NCI-H1417 (cell line): ENCODE results near the gene TPX2.
A peak's percentile ranks its signal among the peaks of the same experiment; 100 is the strongest.

ENCODE experiments used
- DNase-seq, 3 experiments: peaks; one replicate each; lab custom pipeline; 2025; lab: John Stamatoyannopoulos, UW

TPX2 gene, protein sequence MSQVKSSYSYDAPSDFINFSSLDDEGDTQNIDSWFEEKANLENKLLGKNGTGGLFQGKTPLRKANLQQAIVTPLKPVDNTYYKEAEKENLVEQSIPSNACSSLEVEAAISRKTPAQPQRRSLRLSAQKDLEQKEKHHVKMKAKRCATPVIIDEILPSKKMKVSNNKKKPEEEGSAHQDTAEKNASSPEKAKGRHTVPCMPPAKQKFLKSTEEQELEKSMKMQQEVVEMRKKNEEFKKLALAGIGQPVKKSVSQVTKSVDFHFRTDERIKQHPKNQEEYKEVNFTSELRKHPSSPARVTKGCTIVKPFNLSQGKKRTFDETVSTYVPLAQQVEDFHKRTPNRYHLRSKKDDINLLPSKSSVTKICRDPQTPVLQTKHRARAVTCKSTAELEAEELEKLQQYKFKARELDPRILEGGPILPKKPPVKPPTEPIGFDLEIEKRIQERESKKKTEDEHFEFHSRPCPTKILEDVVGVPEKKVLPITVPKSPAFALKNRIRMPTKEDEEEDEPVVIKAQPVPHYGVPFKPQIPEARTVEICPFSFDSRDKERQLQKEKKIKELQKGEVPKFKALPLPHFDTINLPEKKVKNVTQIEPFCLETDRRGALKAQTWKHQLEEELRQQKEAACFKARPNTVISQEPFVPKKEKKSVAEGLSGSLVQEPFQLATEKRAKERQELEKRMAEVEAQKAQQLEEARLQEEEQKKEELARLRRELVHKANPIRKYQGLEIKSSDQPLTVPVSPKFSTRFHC

DNA sequence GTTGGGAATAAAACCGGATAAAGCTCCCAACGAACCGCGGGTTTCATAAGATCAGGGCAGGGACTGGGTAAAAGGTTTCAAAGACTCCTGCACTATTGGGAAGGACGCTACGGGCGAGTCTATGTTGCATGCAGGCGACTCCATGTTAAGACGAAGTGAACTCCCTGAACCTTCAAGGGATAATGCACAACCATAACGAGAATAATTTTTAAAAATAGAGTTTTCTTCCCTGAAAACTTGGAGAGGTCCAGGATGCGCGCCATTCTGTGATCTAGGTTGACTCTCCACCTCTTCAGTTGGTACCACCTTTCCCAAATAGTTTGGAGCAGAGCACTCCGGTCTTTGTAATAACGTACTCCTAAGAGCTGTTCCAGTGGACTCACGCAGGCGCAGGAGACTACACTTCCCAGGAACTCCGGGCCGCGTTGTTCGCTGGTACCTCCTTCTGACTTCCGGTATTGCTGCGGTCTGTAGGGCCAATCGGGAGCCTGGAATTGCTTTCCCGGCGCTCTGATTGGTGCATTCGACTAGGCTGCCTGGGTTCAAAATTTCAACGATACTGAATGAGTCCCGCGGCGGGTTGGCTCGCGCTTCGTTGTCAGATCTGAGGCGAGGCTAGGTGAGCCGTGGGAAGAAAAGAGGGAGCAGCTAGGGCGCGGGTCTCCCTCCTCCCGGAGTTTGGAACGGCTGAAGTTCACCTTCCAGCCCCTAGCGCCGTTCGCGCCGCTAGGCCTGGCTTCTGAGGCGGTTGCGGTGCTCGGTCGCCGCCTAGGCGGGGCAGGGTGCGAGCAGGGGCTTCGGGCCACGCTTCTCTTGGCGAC is at the start of gene TPX2:
TSS of gene TPX2 (plus strand) at position 562 of the 821 bp plus-strand sequence. CDS start 18,187 bp downstream, outside the sequence.
- DNase-seq: peak; percentile 97 to 100 (median 98)

DNA sequence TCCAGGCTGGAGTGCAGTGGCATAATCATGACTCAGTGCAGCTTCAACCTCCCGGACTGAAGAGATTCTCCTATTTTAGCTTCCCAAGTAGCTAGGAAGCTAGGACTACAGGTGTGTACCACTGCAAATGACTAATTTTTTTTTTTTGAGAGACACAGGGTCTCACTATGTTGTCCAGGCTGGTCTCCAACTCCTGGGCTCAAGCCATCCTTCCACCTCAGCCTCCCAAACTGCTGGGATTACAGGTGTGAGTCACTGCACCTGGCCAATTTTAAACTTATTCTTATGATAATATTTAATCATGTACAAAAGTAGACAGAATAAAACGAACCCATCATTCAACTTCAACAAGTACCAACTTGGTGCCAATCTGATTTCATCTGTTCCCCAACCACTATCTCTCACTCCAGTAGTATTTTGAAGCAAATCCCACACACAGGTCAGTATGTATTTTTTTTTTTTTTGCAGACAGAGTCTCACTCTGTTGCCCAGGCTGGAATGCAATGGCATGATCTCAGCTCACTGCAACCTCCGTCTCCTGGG is 48.9 kb upstream of the TPX2 start:
- DNase-seq: no peak

DNA sequence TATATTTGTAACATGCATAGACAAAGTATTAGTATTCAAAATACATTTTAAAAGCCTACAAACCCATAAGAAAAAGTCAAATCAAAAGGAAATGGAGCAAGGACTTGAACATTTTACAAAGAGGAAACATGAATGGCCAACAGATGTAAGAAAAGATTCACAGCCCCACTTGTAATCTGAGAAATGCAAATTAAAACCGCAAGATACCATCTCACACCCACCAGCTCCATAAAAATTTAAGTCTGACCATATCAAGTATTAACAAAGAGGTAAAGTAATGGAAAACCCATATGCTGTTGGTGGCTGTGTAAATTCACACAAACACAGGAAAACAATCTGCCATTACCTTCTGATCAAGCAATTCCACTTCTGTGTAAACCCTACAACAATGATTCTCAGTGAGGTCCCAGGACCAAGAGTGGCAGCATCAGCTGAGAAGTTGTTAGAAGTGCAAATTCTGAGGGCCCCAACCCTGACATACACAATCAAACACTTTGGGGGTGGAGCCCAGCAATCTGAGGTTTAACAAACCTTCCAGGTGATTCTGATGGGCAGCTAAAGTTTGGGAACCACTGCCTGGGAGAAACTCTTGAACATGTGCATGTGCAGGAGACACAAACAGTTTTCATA is 47.3 kb upstream of the TPX2 start:
- no peak for DNase-seq

DNA sequence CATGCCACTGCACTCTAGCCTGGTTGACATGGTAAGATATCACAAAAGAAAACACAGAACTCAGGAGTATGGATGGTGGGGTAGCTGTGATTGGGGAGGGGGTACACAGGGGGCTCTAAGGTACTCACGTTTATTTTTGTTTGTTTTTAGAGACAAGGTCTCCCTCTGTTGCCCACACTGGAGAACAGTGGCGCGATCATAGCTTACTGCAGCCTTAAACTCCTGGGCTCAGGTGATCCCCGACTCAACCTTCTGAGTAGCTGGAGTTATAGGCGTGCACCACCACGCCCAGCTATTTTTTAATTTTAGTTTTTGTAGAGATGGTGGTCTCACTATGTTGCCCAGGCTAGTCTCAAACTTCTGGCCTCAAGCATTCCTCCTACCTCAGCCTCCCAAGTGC is 45.7 kb upstream of the TPX2 start:
- no peak for DNase-seq

DNA sequence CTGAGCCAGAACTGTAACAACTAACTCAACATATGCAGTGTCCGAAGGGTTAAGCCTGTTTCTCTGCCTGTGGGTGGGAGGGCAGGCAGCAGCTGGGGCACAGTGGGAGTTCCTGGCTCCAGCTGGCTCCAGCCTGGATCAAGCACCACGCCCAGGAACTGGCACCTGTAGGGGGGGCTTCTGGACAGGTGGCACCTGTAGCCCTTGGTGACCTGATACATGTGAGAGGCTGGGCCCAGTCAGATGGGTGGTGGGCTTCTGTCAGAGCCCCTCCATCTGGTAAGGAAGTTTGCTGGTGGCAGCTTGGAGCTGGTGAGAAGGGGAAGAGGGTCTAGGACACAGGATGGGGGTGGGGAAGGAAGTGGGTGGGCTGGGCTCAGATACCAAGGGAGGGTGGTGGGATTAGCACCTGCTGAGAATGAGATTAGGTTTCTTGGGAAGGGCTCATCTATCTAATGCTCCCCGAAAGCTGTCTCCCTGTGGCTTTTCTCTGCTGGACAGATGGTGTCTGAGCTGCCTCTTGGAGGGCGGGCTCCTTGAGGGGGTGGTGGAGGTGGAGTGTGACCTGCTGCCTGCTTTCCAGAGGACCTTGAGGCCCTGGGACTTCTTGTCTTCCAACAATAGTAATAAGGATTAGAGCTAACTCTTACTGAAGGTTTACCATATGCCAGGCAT is 45.0 kb upstream of the TPX2 start:
- peak; percentile 17 to 84 (median 74) for DNase-seq

DNA sequence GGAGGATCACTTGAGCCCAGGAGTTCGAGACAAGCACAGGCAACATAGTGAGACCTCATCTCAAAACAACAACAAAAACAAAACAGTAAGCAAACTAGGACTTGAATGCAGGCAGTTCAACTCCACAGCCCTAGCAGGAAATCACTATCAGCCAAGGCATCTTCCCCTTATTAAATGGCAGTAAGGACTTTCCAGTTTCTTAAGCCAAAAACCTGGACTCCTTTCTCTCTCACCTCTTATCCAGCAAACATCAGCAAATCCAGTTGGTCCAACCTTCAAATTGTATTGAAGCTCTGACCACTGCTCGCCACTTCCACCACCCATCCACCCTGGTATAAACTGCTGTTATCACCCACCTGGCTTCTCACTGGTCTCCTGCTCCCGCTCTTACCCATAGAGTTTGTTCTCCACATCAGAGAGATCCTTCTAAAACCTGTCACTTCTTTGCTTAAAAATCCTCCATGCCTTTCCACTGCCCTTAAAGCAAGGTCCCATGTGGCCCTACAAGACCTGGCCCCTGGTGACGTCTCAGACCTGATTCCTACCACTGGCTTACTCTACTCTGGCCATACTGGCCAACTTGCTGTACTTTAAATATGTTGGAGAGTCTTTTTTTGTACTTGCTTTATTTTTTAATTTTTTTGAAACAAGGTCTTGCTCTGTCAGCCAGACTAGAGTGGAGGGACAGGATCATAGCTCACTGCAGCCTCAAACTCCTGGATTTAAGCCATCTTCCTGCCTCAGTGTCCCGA is 44.1 kb upstream of the TPX2 start:
- DNase-seq: no peak

DNA sequence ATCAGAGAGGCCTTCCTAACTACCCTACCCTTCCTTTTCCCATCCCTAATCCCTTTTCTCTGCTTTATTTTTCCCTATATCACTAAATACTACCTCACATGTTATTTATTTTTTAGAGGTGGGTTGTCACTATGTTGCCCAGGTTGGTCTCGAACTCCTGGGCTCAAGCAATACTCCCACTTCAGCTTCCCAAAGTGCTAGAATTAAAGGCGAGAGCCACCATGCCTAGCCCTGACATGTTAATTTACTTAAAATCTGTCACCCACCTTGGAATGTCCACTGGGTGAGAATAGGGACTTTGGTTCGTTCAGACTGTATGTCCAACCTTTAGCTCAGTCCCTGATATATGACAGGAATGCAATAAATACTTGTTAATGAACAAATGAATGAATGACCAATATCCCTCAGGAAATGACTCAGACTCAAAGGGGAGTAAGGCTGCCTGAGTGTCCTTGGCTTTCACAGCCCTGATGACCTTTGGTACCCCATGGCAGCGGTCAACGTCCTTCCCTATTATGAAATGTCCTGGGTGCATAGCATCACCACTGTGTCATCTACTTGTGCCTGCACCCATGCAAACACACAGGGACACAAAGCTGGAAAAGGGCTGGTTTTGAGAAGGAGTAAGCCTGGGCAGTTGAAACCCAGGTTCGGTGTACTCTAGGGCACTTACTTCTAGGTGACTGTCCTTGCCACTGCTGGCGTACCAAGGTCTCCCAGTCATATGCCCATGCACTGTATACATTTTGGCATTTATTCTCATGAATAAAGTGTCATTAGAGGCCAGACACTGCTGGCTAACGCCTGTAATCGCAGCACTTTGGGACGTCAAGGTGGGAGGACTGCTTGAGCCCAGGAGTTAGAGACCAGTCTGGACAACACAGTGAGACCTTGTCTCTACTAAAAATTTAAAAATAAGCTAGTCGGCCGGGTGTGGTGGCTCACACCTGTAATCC is 43.0 kb upstream of the TPX2 start:
- no peak for DNase-seq

DNA sequence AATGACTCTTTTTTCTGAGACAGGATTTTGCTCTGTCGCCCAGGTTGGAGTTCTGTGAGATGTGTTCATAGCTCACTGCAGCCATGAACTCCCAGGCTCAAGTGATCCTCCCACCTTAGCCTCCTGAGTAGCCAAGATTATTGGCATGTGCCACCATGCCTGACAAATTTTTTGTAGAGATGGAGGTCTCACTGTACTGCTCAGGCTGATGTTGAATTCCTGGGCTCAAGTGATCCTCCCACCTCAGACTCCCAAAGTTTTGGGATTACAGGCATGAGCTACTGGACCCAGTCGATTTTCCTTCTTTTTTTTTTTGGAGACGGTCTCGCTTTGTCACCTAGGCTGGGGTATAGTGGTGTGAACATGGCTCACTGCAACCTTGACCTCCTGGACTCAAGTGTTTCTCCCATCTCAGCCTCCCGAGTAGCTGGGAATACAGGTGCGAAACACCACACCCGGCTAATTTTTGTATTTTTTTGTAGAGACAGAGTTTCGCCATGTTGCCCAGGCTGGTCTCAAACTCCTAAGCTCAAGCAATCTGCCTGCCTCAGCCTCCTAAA is 40.8 kb upstream of the TPX2 start:
- no peak for DNase-seq

DNA sequence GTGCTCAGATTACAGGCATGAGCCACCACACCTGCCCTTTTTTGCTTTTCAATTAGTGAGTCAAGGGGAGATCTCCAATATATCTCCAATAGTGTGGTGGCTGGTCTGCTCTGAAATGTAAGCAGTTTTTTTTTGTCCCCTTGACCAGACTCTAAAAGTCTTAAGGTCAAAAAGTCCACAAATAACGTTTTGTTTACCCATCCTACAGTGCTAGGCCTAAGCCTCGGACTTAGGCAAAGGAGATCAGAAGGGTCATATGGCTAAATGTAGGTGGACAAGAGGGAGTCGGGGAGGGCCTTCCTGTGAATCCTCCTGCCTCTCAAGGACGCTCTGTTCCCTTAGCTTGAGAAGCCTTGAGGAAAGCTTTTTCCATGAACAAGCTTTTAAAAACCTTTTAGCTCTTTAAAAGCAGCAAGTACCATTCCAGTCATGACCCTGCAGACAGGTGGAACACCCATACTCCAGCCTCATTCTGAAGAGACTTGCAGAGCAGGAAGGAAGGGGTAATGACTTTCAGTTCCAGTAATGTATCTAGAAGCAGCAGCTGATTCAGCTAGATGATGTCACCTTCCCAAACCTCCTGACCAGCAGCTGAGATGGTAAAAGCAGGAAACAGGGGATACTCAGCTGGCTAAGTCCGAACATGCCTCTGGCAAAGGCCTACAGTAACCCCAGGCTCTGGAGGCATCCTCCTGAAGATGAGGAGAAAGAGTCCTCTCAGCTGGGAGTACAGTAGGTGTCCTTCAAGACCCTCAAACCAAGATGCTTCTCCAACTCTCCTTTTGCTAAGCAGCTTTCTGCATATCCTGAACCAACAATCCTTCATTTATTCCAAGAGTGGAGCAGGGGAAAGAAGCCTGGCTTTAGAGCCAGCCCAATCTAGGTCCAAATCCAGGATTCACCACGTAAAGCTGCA is 40.0 kb upstream of the TPX2 start:
- peak; percentile 48 to 80 (median 72) for DNase-seq

DNA sequence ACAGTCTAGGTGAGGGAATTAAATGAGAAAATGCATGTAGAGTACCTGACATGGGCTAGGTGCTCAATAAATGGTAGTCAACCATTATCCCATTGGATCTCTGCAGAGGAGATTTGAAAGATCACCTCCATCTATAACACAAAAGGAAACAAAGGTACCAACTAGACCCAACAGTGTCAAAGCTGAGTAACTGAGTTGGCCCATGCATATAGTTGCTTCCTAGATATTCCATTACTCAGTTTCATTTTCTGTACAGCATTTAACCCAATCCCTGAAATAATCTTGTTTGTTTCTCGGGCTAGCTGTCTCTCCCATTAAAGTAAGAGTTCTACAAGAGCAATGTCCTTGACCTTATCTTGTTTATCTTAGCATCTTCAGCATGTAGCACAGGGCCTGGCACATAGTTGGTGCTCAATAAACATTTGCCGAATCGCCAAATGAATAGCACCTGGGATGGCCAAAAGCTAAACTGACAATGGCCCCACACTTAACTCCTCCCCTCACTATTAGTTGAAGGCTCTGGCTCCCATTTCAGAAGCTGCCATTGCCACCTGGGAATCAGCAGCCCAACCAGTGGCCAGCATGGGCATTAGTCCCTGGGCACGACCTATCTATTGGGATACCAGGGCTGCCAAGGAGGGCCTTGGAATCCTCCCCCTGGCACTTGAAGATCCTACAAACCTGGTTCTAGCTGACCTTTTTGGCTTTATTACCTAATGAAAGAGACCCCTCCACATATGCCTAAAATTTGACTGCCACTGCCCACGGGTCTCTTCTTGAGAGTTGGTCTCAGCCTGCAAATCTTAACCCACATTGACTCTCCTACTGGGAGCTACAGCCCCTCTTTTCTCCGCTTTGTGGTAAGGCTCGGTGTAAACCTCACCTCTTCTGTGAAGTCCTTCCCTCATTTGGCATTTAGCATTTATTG is 39.0 kb upstream of the TPX2 start:
- no peak for DNase-seq

DNA sequence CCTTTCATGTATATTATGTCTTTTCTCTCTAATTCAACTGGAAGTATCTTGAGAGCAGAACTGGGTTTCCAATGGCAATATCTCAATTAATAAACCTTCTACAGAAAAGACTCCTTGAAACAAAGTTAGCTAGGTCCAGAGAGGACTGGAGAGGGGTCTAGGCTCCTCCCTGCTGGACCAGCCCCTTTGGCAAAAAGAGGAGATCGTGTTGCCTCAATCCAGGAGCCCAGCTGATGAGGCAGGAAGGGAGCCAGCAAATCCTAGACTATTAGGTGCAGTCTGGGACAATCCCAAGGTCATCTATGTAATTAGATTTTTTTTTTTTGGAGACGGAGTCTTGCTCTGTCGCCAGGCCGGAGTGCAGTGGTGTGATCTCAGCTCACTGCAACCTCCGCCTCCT is 38.3 kb upstream of the TPX2 start:
- DNase-seq: no peak

DNA sequence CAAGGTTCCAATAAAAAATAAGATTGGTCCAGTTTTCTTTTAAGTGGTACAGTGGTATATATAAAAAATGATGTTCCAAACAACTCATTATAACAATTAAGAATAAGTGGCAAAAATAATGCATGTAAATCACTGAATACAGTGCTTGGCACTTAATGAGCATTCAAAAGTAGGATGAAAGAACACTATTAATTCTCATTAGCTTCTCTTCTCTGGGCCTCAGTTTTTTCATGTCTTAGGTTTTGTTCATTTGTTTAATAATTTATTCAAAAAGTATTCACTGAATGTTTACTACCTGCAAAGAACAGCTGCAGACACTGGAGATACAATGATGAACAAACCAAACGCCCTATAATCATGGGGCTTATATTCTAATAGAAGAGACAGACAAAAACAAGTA is 37.5 kb upstream of the TPX2 start:
- no peak for DNase-seq

DNA sequence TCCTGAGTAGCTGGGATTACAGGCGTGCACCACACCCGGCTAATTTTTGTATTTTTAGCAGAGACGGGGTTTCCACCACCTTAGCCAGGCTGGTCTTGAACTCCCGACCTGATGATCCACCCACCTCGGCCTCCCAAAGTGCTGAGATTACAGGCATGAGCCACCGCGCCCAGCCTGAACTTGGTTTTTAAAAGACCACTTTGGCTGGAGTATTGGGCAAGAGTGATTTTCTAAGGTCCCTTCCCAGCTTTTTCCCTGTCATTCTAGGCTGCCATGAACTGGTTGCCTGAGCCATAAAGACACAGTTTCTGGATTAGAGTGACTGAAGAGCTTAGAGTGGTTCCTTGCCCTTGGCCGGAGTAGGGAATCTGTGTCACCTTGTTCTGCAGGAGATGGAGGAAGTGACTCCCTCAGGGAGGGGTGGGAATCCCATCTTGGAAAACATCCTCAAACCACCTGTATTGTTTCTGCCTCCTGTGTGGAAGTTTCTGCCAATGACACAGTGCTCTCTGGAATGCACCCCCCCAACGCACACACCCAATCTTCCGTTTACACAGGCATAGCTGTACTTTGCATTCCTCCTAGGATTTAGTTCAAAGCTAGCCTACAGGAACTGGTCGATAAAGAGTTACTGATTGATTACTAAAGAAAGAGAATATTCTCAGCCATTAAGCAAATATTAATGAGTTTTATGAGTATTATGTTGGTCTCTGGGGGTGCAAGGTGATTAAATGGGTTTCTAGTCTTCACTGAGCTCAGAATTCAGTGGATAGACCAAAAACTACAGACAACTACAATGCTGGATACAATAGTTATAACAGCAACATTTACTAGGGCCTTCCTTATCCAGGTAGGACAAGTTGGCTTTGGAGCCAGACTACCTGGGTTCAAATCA is 34.6 kb upstream of the TPX2 start:
- no peak for DNase-seq

DNA sequence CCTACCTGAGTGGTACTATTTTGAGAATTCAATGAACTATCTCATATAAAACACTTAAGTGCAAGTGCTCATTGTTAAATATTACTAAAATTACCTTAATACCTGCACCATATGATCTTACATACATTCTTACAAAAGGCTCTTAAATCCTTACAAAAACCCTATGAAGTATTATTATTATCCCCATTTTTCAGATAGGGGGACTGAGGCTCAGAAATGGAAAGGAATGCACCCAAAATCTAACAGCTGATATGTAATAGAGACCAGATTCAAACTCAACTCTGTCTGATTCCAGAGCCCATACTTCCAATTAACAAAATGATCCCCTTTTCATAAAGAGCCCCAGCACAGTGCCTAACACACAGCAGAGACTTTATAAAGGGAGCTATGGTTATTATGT is 33.9 kb upstream of the TPX2 start:
- DNase-seq: no peak
